ENCODE data around the gene ANKRD24.
A peak's percentile ranks its signal among the peaks of the same experiment; 100 is the strongest.
"Not testable (repeated sequence)": the region's sequence is repeated elsewhere in the genome, so short reads cannot be mapped to it uniquely, and the experiment has no call there.

ANKRD24 gene

GRCh38 chr19:4138445-4138844 is 44.0 kb upstream of the ANKRD24 start:
- peaks cover 12% of the 10 kb centered on the region for H3K4me1 ChIP-seq (ENCODE audit: insufficient read depth, low read length)
- H4K20me1 ChIP-seq (ENCODE audit: insufficient read depth, low read length) = no peaks in the 10 kb centered on the region
- no peaks in the 10 kb centered on the region for H3K27me3 ChIP-seq (ENCODE audit: insufficient read depth, low read length, poor library complexity)
- H3K4me3 ChIP-seq (ENCODE audit: low read depth in 1 of 2, low read length in 2 of 2) = no peak overlapping the region
- H3K9ac ChIP-seq (ENCODE audit: low read depth, low read length) = no peak overlapping the region
- ATAC-seq (ENCODE audit: insufficient read depth, low read depth) = no peak
- no peaks in the 10 kb centered on the region for H3K9me3 ChIP-seq (ENCODE audit: insufficient read depth, low read length, severe bottlenecking)
- no peak for DNase-seq
- no peak overlapping the region for H3K4me2 ChIP-seq (ENCODE audit: insufficient read depth, low read length)
- no peak for TF ChIP-seq EZH2 (IDR thresholded peaks at IDR 0.05; ENCODE audit: borderline replicate concordance, low read depth, low read length, severe bottlenecking)
- no peak for TF ChIP-seq CTCF (IDR thresholded peaks at IDR 0.05; ENCODE audit: borderline replicate concordance, extremely low read depth, low read length, poor library complexity, severe bottlenecking)
- no peak overlapping the region for H3K27ac ChIP-seq (ENCODE audit: low read length)
- H3K36me3 ChIP-seq (ENCODE audit: insufficient read depth, low read length) = no peaks in the 10 kb centered on the region
- no peaks in the 10 kb centered on the region for H3K79me2 ChIP-seq (ENCODE audit: insufficient read depth, low read length)
- H2AFZ ChIP-seq (ENCODE audit: low read depth, low read length) = no peak overlapping the region

GRCh38 chr19:4139614-4140236 is 42.8 kb upstream of the ANKRD24 start:
- Histone ChIP-seq H2AFZ (ENCODE audit: low read depth, low read length) (peak overlapping the region; percentile 62), H3K4me1 (ENCODE audit: insufficient read depth, low read length) (peaks cover 12% of the 10 kb centered on the region), H3K27me3 (ENCODE audit: insufficient read depth, low read length, poor library complexity) (no peaks in the 10 kb centered on the region), H3K9me3 (ENCODE audit: insufficient read depth, low read length, severe bottlenecking) (no peaks in the 10 kb centered on the region), H3K27ac (ENCODE audit: low read length) (peak overlapping the region; percentile 8; the same call in 1 of the 2 replicates), H3K4me2 (ENCODE audit: insufficient read depth, low read length) (no peak overlapping the region; the same call in 1 of the 2 replicates), H3K36me3 (ENCODE audit: insufficient read depth, low read length) (no peaks in the 10 kb centered on the region), H3K79me2 (ENCODE audit: insufficient read depth, low read length) (no peaks in the 10 kb centered on the region), H3K4me3 (ENCODE audit: low read depth in 1 of 2, low read length in 2 of 2) (no peak overlapping the region), H3K9ac (ENCODE audit: low read depth, low read length) (no peak overlapping the region), H4K20me1 (ENCODE audit: insufficient read depth, low read length) (no peaks in the 10 kb centered on the region)
- TF ChIP-seq CTCF (IDR thresholded peaks at IDR 0.05; ENCODE audit: borderline replicate concordance, extremely low read depth, low read length, poor library complexity, severe bottlenecking) (peak; percentile 93), EZH2 (IDR thresholded peaks at IDR 0.05; ENCODE audit: borderline replicate concordance, low read depth, low read length, severe bottlenecking) (no peak)
- DNase-seq (peak; percentile 86), ATAC-seq (ENCODE audit: insufficient read depth, low read depth) (peak; percentile 91)

DNA sequence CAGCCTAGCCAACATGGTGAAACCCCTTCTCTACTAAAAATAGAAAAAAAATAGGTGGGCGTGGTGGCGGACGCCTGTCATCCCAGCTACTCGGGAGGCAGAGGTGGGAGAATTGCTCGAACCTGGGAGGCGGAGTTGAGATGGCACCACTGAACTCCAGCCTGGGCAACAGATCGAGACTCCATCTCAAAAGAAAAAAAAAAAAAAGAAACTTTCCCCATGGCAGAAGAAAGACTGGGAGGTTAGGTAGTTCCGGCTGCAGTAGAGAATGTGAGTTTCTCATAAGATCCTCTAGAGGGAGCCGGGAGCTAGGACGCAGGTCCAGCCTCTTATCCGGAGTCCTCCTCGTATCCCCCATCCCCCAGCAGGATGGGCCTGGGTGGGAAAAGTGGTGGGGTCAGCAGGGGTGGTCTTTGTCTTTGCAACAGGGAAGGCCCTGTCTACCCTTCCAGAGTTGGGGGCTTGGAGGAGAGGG is 42.2 kb upstream of the ANKRD24 start:
- peak; percentile 36 for DNase-seq
- peak overlapping the region; percentile 33; the same call in 1 of the 2 replicates for H3K4me2 ChIP-seq (ENCODE audit: insufficient read depth, low read length)
- no peaks in the 10 kb centered on the region for H3K36me3 ChIP-seq (ENCODE audit: insufficient read depth, low read length)
- TF ChIP-seq EZH2 (IDR thresholded peaks at IDR 0.05; ENCODE audit: borderline replicate concordance, low read depth, low read length, severe bottlenecking) (no peak), CTCF (IDR thresholded peaks at IDR 0.05; ENCODE audit: borderline replicate concordance, extremely low read depth, low read length, poor library complexity, severe bottlenecking) (peak; percentile 69)
- H3K9me3 ChIP-seq (ENCODE audit: insufficient read depth, low read length, severe bottlenecking) = no peaks in the 10 kb centered on the region
- no peaks in the 10 kb centered on the region for H4K20me1 ChIP-seq (ENCODE audit: insufficient read depth, low read length)
- H3K27ac ChIP-seq (ENCODE audit: low read length) = no peak overlapping the region
- no peak overlapping the region for H2AFZ ChIP-seq (ENCODE audit: low read depth, low read length)
- no peaks in the 10 kb centered on the region for H3K27me3 ChIP-seq (ENCODE audit: insufficient read depth, low read length, poor library complexity)
- no peaks in the 10 kb centered on the region for H3K79me2 ChIP-seq (ENCODE audit: insufficient read depth, low read length)
- H3K4me1 ChIP-seq (ENCODE audit: insufficient read depth, low read length) = peaks cover 12% of the 10 kb centered on the region
- H3K9ac ChIP-seq (ENCODE audit: low read depth, low read length) = no peak overlapping the region
- no peak overlapping the region for H3K4me3 ChIP-seq (ENCODE audit: low read depth in 1 of 2, low read length in 2 of 2)
- ATAC-seq (ENCODE audit: insufficient read depth, low read depth) = peak; percentile 78

DNA sequence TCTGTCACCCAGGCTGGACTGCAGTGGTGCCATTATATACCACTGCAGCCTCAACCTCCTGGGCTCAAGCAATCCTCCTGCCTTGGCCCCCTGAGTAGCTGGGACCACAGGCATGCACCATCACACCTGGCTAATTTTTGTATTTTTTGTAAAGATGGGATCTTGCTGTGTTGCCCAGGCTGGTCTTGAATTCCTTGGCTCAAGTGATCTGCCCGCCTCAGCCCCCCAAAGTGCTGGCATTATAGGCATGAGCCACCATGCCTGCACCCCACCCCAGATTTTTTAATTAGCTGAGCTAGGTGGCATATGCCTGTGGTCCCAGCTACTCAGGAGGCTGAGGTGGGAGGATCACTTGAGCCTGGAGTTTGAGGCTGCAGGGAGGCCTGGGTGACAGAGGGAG is 39.6 kb upstream of the ANKRD24 start:
- not testable (repeated sequence) for DNase-seq

More for the DNA sequence above, 39.6 kb upstream of the ANKRD24 start:
- not testable (repeated sequence) for H3K27me3 ChIP-seq (ENCODE audit: insufficient read depth, low read length, poor library complexity); H3K4me3 ChIP-seq (ENCODE audit: low read depth in 1 of 2, low read length in 2 of 2); H3K4me2 ChIP-seq (ENCODE audit: insufficient read depth, low read length); H3K36me3 ChIP-seq (ENCODE audit: insufficient read depth, low read length); H3K9ac ChIP-seq (ENCODE audit: low read depth, low read length); ATAC-seq (ENCODE audit: insufficient read depth, low read depth); H3K9me3 ChIP-seq (ENCODE audit: insufficient read depth, low read length, severe bottlenecking); H3K79me2 ChIP-seq (ENCODE audit: insufficient read depth, low read length); H4K20me1 ChIP-seq (ENCODE audit: insufficient read depth, low read length); H3K27ac ChIP-seq (ENCODE audit: low read length); H2AFZ ChIP-seq (ENCODE audit: low read depth, low read length)
- H3K4me1 ChIP-seq (ENCODE audit: insufficient read depth, low read length) = peaks cover 12% of the 10 kb centered on the region
